HepG2 (cell line): ENCODE measurements around the gene SSTR5. TPM values are rescaled to one million over a fixed set of nuclear protein-coding genes. Genes with fewer than 3 reads are reported as not detected.
A peak's percentile ranks its signal among the peaks of the same experiment; 100 is the strongest.

Source experiments
- DNMT3B ChIP-seq: conservative IDR thresholded peaks from 2 replicates; pipeline ENCODE4 v1.6.1; 2016; ENCODE audit warnings: missing biosample characterization, control low read depth
- GMEB1 ChIP-seq: sonication (generic); formaldehyde crosslinking; IDR thresholded peaks from 2 replicates; pipeline ENCODE4 v1.5.1; 2020; ENCODE audit warnings: missing genetic modification reagents, mild to moderate bottlenecking, borderline replicate concordance
- MTA1 ChIP-seq: sonication (generic); formaldehyde crosslinking; IDR thresholded peaks from 2 replicates; pipeline ENCODE4 v1.4.0; 2020; ENCODE audit warnings: missing genetic modification reagents, mild to moderate bottlenecking, borderline replicate concordance
- REL ChIP-seq: sonication (generic); formaldehyde crosslinking; conservative IDR thresholded peaks from 2 replicates; pipeline ENCODE4 v1.8.0; 2022; ENCODE audit warnings: mild to moderate bottlenecking, missing genetic modification reagents, moderate library complexity
- TEAD2 ChIP-seq: sonication (generic); formaldehyde crosslinking; IDR thresholded peaks from 2 replicates; pipeline ENCODE4 v1.9.0; 2021; ENCODE audit warnings: missing genetic modification reagents
- ZNF160 ChIP-seq: sonication (generic); formaldehyde crosslinking; IDR thresholded peaks from 2 replicates; pipeline ENCODE4 v1.8.0; 2022; ENCODE audit warnings: mild to moderate bottlenecking, inconsistent platforms, missing genetic modification reagents
- ZNF597 ChIP-seq: sonication (generic); formaldehyde crosslinking; IDR thresholded peaks from 2 replicates; pipeline ENCODE4 v1.5.0; 2020; ENCODE audit warnings: missing genetic modification reagents
- ZNF776 ChIP-seq: sonication (generic); formaldehyde crosslinking; IDR thresholded peaks from 2 replicates; pipeline ENCODE4 v1.4.0; 2020; ENCODE audit warnings: mild to moderate bottlenecking, missing genetic modification reagents
- ZNF790 ChIP-seq: sonication (generic); formaldehyde crosslinking; IDR thresholded peaks from 2 replicates; pipeline ENCODE4 v1.8.0; 2022; ENCODE audit warnings: missing genetic modification reagents, mild to moderate bottlenecking, borderline replicate concordance
- polyA plus RNA-seq, 8 experiments: library from polyadenylated mRNA; depleted of rRNA in 3 of 8; stranded (reverse) in 7 of 8; unstranded in 1 of 8; fragments of >200 nt; fragmentation: Illumina TruSeq in 4 of 8; extraction: Trizol in 4 of 8; gene quantifications; 2 replicates each; pipeline versions ENCODE4 v1.2.1 to v1.2.3, GENCODE V29; 2011 to 2016; ENCODE audit warnings: low read depth in 4 of 8, missing spikeins in 1 of 8, mixed read lengths in 1 of 8; ENCODE audit not compliant: insufficient read depth in 1 of 8
- total RNA-seq, 5 experiments: library from RNA; depleted of rRNA; stranded (reverse); fragments of >200 nt; fragmentation: Illumina TruSeq; extraction: Trizol; gene quantifications; 2 replicates each; pipeline ENCODE4 v1.2.3, GENCODE V29; 2016; ENCODE audit warnings: low read depth in 1 of 5
- TF ChIP-seq, protein P1 (sequence below): sonication (generic); formaldehyde crosslinking; IDR thresholded peaks from 2 replicates; pipeline ENCODE4 v1.4.0; 2020; ENCODE audit warnings: missing genetic modification reagents
- TF ChIP-seq, protein P2 (sequence below): sonication (generic); formaldehyde crosslinking; IDR thresholded peaks from 2 replicates; pipeline ENCODE4 v1.8.0; 2022; ENCODE audit warnings: mild to moderate bottlenecking, missing genetic modification reagents
- TF ChIP-seq, protein P3 (sequence below): sonication (generic); IDR thresholded peaks from 2 replicates; pipeline ENCODE4 v1.6.1; 2016; ENCODE audit warnings: low read depth, borderline replicate concordance
- TF ChIP-seq, protein P4 (sequence below): IDR thresholded peaks from 2 replicates; pipeline ENCODE4 v1.6.1; 2012; ENCODE audit warnings: low read length, improper control_type of control experiment
- TF ChIP-seq, protein P5 (sequence below): sonication (generic); formaldehyde crosslinking; IDR thresholded peaks from 2 replicates; pipeline ENCODE4 v1.5.0; 2020; ENCODE audit warnings: mild to moderate bottlenecking, missing genetic modification reagents, borderline replicate concordance

Gene SSTR5
- total and polyA plus RNA-seq, 2 of the 13 experiments (the other 11 are each of a cell fraction or from before 2014, with no cell fraction given): 0.20 to 0.49 TPM

- peak; percentile 60; the same call in 1 of the 2 replicates for TF ChIP-seq GMEB1
- TF ChIP-seq ZNF790 (CRISPR knock-in tag): no peak
- no peak for TF ChIP-seq ZNF160 (CRISPR knock-in tag)
- peak; percentile 59 for TF ChIP-seq MTA1
- no peak for TF ChIP-seq ZNF597
- no peak; the same call in 1 of the 2 replicates for TF ChIP-seq REL (CRISPR knock-in tag)
- TF ChIP-seq, protein P1, sequence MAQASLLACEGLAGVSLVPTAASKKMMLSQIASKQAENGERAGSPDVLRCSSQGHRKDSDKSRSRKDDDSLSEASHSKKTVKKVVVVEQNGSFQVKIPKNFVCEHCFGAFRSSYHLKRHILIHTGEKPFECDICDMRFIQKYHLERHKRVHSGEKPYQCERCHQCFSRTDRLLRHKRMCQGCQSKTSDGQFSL (CRISPR knock-in tag): peak; percentile 99
- TF ChIP-seq TEAD2 (CRISPR knock-in tag): no peak
- TF ChIP-seq, protein P2, sequence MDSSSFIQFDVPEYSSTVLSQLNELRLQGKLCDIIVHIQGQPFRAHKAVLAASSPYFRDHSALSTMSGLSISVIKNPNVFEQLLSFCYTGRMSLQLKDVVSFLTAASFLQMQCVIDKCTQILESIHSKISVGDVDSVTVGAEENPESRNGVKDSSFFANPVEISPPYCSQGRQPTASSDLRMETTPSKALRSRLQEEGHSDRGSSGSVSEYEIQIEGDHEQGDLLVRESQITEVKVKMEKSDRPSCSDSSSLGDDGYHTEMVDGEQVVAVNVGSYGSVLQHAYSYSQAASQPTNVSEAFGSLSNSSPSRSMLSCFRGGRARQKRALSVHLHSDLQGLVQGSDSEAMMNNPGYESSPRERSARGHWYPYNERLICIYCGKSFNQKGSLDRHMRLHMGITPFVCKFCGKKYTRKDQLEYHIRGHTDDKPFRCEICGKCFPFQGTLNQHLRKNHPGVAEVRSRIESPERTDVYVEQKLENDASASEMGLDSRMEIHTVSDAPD (CRISPR knock-in tag): peak; percentile 65; the same call in 1 of the 2 replicates
- no peak; the same call in 1 of the 2 replicates for TF ChIP-seq DNMT3B (CRISPR knock-in tag)
- TF ChIP-seq, protein P3, sequence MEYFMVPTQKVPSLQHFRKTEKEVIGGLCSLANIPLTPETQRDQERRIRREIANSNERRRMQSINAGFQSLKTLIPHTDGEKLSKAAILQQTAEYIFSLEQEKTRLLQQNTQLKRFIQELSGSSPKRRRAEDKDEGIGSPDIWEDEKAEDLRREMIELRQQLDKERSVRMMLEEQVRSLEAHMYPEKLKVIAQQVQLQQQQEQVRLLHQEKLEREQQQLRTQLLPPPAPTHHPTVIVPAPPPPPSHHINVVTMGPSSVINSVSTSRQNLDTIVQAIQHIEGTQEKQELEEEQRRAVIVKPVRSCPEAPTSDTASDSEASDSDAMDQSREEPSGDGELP: peak; percentile 63; the same call in 1 of the 2 replicates
- TF ChIP-seq, protein P4, sequence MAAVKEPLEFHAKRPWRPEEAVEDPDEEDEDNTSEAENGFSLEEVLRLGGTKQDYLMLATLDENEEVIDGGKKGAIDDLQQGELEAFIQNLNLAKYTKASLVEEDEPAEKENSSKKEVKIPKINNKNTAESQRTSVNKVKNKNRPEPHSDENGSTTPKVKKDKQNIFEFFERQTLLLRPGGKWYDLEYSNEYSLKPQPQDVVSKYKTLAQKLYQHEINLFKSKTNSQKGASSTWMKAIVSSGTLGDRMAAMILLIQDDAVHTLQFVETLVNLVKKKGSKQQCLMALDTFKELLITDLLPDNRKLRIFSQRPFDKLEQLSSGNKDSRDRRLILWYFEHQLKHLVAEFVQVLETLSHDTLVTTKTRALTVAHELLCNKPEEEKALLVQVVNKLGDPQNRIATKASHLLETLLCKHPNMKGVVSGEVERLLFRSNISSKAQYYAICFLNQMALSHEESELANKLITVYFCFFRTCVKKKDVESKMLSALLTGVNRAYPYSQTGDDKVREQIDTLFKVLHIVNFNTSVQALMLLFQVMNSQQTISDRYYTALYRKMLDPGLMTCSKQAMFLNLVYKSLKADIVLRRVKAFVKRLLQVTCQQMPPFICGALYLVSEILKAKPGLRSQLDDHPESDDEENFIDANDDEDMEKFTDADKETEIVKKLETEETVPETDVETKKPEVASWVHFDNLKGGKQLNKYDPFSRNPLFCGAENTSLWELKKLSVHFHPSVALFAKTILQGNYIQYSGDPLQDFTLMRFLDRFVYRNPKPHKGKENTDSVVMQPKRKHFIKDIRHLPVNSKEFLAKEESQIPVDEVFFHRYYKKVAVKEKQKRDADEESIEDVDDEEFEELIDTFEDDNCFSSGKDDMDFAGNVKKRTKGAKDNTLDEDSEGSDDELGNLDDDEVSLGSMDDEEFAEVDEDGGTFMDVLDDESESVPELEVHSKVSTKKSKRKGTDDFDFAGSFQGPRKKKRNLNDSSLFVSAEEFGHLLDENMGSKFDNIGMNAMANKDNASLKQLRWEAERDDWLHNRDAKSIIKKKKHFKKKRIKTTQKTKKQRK: no peak
- peak; percentile 82; the same call in 1 of the 2 replicates for TF ChIP-seq ZNF776 (CRISPR knock-in tag)
- TF ChIP-seq, protein P5, sequence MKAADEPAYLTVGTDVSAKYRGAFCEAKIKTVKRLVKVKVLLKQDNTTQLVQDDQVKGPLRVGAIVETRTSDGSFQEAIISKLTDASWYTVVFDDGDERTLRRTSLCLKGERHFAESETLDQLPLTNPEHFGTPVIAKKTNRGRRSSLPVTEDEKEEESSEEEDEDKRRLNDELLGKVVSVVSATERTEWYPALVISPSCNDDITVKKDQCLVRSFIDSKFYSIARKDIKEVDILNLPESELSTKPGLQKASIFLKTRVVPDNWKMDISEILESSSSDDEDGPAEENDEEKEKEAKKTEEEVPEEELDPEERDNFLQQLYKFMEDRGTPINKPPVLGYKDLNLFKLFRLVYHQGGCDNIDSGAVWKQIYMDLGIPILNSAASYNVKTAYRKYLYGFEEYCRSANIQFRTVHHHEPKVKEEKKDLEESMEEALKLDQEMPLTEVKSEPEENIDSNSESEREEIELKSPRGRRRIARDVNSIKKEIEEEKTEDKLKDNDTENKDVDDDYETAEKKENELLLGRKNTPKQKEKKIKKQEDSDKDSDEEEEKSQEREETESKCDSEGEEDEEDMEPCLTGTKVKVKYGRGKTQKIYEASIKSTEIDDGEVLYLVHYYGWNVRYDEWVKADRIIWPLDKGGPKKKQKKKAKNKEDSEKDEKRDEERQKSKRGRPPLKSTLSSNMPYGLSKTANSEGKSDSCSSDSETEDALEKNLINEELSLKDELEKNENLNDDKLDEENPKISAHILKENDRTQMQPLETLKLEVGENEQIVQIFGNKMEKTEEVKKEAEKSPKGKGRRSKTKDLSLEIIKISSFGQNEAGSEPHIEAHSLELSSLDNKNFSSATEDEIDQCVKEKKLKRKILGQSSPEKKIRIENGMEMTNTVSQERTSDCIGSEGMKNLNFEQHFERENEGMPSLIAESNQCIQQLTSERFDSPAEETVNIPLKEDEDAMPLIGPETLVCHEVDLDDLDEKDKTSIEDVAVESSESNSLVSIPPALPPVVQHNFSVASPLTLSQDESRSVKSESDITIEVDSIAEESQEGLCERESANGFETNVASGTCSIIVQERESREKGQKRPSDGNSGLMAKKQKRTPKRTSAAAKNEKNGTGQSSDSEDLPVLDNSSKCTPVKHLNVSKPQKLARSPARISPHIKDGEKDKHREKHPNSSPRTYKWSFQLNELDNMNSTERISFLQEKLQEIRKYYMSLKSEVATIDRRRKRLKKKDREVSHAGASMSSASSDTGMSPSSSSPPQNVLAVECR (CRISPR knock-in tag): peak; percentile 68; the same call in 1 of the 2 replicates
Observed at GRCh38 chr16:1089822-1090619, 17.5 kb downstream of the SSTR5 start (continued).
